HUDEP-2 (cell line): ENCODE results near the gene PKMYT1.
A peak's percentile ranks its signal among the peaks of the same experiment; 100 is the strongest.

ENCODE experiments used
- DNase-seq, 76 experiments: peaks; one replicate each; lab custom pipeline; 2025; ENCODE audit not compliant: unreplicated experiment in 76 of 76; lab: John Stamatoyannopoulos, UW

The PKMYT1 gene

DNA sequence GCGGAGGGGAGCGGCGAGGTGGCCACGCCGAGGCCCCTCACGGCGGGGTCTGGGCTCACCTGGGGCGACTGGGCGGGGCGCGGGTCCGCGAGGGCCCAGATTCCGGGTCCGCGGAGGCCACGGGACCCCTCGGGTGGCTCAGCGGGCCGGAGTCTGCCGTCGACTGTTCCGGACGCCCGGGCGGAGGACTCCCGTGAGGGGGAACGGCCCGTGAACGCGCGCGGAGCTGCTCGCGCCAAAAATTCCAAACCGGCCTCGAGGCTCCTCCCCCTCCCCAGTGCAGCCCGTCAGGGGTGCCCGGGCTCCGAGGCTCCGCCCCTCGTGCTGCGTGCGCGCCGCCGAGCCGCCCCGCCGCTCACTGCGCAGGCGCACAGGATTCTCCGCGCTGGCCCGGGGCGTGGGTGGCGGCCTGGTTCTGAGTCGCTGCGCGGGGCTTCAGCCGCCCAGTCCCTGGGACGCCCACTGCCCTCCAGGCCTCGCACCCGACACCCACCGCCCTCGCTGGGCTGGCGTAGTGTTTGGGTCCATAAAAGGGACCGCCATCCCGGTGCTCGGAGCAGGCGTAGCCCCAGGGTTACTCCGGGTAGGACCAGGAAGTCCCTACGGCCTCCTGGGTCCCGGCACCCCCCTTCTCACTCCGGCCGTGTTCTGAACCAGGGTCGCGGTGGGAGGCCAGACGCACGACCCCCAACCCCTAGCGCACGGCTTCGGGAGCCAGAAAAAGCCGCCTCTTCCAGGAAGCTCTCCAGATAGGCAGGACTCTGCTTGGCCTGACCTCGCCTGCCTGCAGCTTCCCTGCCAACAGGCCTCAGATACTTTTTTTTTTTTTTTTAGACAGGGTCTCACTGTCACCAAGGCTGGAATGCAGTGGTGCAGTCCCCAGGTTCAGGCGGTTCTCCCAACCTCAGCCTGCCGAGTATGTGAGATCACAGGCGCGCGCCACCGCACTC lies at the start of gene PKMYT1:
Gene PKMYT1 (minus strand): TSS at position 220 of the 950 bp plus-strand sequence. CDS start 789 bp downstream, outside the sequence.
- DNase-seq: peak in 73 of 76 experiments; percentile 51 to 96 (median 87)

DNA sequence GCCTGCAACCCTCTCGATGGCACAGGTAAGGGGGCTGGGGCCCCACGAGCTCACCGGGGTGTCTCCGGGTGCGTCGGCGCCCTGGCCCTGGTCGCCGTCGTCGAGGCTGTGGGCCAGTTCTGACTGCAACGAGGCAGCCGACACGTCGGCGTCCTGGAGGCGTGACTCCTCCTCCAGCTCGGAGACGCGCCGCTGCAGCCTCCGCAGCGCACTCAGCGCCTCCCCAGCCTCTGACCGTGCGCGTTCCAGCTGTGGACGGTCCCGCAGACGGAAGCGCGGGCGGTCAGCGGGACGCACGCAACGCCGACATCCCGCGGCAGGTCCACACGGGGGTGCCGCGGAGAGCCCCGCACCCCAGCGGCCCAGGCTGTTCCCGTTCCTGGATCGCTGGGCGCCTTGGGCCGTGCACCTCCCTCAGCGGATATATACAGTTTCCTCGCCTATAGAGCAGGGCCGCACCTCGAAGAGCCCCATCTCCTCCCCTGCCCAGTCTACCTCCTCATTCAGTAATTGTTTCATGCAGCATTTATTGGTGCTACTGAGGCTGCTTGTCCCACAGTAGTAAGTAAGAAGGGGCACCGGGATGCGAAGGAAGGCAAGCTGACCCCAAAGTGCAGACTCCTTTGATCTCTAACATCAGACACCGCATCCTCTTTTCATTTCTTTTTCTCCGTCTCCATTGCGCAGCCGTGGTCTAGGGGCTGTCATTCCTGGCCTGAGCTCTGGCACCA lies 49.4 kb upstream of the PKMYT1 start:
- DNase-seq: peak in 2 of 76 experiments; percentile 20 to 36

DNA sequence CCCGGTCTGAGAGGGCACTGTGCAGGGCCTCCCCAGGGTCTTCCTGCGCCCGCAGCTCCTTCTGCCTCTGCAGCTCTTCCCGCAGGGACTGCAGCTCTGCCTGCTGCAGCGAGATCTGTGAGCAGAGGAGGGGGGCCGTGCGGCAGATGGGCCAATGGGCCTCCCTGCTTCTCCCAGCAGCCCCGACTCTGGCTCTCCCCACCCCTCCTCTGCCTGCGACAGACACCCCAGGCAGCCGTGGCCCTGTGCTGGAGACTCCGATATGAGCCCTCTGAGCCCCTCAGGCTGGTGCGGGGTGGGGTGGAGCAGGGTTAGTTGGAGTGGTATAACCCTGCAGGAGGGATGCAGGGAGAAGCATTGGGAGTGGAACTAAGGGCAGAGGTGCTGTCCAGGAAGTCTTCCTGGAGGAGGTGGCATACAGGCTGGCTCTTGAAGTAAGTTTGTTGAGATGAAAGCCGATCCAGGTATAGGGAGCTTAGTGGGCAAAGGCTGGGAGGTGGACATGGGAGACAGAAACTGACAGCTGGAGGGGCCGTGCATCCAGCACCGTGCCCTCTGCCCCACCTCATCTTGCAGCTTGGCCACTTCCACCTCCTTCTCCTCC lies 48.6 kb upstream of the PKMYT1 start:
- DNase-seq: no peak

DNA sequence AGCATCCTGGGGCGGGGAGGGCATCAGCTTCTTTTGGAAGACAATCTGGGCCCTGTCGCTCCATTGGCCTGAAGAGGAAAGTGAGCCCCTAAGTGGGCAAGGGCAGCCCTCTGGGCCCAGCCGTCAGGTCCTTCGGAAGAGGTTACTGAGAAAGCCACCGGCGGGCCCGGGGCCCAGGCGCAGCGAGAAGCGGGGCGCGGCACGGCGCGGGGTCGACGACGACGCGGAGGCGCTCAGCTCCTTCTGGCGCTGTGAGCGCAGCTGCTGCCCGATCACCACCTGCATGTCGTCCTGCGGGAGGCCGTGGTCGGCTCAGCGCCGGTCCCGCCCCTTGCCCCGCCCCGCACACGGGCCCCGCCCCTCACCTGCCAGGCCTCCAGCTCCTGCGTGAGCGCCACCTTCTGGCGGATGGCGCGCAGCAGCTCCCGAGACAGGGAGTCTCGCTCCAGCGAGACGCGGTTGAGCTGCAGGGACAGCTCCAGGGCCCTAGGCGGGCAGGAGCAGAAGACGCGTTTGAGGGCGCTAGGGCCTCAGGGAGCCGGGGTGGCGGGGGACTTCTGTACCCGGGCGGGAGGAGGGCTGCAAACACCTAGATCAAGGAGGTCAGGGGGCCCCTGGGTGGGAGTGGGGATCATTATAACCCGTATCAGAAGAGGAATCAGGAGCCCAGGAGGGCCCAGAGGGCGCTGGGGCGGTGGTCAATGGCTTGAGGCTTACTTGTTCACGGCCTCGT lies 47.9 kb upstream of the PKMYT1 start:
- DNase-seq: peak in 71 of 76 experiments; percentile 20 to 90 (median 77)

DNA sequence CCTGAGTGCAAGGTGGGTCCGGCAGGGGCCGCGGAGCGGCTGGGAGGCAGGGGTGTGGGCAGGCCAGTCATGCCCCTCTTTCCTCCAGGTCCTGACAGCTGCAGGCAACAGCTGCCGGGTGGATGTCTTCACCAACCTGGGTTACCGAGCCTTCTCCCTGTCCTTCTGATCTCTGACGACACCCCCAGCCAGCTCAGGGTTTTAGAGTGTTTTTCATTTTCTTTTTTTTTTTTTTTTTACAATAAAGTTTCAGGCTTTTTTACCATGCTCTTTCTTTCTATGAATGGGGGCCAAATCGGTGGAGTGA lies 47.2 kb upstream of the PKMYT1 start:
- DNase-seq: no peak

DNA sequence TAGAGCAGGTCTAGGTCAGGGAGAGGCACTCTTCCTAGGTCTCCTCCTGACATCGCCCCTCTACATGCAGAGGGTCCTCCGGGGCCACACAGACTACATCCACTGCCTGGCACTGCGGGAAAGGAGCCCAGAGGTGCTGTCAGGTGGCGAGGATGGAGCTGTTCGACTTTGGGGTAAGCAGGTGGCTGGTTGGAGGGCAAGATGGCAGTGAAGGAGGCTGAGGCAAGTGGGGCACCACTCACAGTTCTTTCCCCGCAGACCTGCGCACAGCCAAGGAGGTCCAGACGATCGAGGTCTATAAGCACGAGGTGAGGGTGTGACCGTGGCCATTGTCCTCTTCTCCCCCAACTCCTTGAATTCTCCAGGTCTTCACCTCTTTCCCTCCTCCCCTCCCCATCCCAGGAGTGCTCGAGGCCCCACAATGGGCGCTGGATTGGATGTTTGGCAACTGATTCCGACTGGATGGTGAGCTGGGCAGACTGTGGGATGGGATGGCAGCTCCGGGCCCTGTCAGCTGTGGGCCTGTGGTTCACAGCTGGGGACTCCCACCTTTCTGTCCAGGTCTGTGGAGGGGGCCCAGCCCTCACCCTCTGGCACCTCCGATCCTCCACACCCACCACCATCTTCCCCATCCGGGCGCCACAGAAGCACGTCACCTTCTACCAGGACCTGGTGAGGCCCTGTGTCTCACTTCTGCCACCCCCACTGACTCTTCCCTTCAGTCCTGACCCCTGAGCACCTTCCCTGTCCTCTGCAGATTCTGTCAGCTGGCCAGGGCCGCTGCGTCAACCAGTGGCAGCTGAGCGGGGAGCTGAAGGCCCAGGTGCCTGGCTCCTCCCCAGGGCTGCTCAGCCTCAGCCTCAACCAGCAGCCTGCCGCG lies 46.6 kb upstream of the PKMYT1 start:
- no peak for DNase-seq

DNA sequence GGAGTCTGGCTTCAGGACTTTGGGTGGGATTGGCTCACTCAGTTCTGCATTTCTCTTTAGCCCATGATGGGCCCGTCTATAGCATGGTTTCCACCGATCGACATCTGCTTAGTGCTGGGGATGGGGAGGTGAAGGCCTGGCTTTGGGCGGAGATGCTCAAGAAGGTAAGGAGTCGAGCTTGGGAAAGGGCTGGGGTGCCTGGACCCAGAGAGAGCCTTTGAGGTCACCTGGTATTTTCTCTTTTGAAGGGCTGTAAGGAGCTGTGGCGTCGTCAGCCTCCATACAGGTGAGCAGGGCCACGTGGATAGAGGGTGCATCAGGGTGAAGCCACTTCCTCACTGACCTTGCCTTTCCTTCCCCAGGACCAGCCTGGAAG lies 45.7 kb upstream of the PKMYT1 start:
- DNase-seq: no peak

DNA sequence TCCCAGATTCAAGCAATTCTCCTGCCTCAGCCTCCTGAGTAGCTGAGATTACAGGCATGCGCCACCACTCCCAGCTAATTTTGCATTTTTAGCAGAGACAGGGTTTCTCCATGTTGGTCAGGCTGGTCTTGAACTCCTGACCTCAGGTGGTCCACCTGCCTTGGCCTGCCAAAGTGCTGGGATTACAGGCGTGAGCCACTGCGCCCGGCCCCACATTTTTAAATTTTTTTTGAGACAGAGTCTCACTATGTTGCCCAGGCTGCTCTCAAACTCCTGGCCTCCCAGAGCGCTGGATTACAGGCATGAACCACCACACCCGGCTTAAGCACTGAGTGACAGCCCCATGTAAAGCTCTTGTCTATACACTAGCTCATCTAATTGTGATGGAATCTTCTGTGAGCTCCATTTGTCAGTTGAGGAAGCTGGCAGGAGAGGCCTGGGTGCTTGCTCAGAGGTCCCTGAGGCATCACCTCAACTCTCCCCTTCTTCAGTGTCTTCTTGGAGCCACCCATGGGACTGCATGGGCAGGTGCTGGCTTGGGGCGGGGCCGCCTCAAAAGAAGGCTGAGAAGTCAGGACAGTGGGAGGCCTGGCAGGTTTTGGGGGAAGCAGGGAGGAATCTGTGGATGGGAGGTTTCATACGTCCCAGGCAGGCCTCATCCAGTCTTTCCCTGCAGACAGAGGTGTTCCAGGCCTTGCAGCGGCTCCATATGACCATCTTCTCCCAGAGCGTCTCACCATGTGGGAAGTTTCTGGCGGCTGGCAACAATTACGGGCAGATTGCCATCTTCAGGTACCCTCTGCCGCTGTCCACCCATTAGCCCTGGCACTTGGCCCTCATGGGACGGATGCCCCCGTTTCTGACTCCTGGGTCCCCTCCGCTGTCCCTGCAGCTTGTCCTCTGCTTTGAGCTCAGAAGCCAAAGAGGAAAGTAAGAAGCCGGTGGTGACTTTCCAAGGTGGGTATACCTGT lies 45.1 kb upstream of the PKMYT1 start:
- DNase-seq: no peak

DNA sequence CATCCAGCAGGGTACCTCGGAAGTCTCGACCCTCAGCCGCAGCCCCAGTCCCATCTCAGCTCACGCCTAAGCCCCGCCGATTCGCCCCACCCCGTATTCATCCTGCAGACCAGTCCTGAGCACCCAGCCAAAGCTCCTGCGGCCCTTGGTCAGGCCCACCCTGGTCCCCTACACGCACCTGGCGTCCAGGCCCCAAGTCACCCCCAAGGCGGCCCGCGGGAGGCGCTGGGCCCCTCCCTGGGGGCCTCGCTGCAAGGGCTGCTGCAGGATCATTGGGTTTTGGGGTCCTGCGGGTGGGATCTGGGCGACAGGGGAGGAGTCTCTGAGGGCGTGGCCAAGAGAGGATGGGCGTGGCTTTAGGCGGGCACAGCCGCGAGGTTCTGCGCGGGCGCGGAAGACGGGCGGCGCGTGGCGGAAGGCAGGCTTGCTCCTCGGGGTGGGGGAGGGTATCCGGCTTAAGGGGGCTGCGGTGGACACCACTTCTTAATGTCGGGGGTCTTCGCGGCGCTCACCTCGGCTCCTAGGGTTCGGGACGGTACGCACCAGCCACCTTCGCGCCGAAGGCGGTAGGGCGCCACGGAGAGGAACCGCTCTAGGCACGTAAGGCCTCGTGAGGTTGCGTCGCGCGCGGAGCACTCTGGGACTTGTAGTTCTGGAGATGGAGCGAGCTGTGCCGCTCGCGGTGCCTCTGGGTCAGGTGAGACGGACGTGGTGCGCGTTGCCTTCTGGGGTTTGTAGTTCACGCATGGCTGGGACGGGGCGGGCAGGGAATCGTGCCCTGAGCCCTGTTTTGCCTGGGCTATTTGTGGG lies 43.6 kb upstream of the PKMYT1 start, which contains the start of the genes HCFC1R1 and THOC6:
Gene HCFC1R1 (minus strand): TSS at position 274 of the 810 bp plus-strand sequence. CDS start 1 bp downstream, at position 273.
Gene THOC6 (plus strand): TSS at position 367 of the 810 bp plus-strand sequence. CDS start 292 bp downstream, at position 659.
- DNase-seq: peak in 74 of 76 experiments; percentile 81 to 97 (median 93)

DNA sequence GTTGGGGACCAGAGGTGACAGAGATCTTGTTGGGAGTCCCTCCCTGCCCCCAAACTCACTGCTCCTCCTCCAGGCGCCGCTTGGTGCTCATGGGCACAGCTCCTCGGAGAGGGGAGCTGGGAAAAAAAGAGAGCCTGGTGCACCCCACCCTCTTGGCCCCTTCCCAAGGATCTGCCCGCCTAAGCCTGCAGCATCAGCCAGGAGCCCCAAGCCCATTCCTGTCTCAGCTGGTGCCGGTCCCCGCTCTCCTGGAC lies 43.1 kb upstream of the PKMYT1 start:
- peak in 57 of 76 experiments; percentile 9 to 79 (median 54) for DNase-seq

DNA sequence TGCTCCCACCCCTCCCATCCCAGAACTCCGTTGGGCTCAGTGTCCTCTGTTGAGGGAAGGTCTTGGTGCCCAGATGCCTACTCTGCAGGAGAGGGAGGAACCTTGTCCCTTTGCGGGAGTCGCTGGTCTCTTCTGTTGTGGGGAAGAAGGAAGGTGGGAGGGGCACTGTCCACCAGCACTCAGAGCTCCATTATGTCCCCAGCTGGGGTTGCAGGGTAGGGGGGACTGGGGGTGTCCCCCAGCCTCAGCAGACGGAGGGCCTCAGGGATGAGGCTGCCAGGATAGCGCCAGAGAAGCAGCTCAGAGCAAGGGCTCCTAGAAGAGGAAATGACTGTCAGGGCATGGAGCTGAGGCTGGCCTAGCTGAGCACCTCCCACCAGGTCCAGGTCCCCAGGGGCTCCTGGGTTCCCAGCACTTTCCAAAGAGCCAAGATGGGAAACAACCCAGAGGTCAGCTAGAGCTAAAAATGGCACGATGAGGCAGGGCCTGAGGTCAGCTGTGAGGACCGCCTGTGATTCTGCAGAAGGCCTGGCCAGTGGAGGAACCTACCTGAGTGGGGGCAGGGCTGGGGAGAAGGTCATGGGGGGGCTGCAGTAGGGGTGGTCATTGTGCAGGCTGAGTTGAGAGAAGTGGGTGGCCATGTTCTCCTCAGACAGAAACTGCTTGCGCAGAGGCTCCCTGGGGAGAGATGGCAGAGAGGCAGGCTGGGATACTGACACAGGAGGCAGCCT lies 42.6 kb upstream of the PKMYT1 start:
- DNase-seq: peak in 1 of 76 experiments; percentile 36

DNA sequence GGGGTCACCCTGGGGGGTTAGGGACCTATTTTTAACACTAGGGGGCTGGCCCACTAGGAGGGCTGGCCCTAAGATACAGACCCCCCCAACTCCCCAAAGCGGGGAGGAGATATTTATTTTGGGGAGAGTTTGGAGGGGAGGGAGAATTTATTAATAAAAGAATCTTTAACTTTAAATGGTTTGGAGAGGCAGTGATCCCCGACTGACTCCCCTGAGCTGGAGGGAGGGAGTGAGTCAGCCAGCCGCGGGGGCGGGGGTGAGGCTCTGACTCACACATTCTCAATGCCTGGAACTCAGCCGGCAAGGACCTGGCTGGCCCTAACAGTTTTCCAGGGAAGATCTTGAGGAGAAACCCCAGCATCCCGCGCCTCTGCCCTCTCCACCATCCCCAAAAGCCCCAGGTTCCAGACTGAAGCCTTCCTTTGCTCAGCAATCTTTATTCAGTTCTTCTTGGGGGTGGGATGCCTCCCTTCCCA lies 42.0 kb upstream of the PKMYT1 start:
- DNase-seq: peak in 66 of 76 experiments; percentile 24 to 83 (median 68)

DNA sequence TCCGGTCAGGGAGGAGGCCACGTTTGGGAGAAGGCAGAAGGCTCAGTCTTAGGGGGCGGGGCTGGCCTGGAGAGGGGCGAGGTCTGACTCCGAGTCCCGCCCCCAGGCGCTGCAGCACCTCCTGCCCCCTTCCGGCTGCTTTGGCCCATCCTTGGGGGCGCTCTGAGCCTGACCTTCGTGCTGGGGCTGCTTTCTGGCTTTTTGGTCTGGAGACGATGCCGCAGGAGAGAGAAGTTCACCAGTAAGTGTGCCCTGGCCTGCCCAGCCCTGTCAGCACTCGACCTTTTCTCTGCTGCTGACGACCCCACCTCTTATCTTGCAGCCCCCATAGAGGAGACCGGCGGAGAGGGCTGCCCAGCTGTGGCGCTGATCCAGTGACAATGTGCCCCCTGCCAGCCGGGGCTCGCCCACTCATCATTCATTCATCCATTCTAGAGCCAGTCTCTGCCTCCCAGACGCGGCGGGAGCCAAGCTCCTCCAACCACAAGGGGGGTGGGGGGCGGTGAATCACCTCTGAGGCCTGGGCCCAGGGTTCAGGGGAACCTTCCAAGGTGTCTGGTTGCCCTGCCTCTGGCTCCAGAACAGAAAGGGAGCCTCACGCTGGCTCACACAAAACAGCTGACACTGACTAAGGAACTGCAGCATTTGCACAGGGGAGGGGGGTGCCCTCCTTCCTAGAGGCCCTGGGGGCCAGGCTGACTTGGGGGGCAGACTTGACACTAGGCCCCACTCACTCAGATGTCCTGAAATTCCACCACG lies 41.4 kb upstream of the PKMYT1 start:
- peak in 63 of 76 experiments; percentile 10 to 82 (median 61) for DNase-seq

DNA sequence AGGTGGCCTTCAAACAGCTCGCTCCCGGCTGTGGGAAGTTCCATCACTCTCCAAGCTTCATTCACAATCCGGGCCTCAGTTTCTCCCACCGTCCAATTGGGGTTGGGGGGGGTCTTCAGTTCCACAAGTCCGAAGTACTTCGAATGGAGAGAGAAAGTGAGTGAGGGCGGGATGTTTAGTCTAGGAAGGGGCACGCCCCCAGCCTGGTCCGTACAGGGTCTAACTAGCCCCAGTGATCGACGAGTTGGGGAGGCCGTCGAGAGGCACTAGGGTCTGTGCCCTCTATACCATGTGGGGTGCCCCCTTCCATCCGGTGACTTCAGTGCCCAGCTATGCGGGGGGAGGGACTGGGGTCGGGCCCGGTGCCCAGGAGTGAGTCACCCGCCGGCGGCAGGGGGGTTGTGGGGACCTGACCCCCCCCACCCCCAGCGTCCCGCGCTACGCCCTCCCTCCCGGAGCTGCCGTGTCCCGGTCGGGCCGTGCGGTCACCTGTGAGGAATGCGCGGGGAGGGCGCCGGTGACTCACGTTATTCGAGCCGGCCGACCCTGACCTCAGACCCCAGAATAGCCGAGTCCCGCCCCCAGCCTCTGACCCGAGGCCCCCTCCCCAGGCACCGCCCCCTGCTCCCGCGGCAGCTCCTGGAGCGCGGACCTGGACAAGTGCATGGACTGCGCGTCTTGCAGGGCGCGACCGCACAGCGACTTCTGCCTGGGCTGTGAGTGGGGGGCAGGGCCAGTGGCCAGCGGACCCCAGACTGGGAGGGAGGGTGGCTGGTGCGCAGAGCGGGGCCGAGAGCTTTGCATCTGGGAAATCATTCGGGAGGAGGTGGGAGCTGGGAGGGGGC lies 40.6 kb upstream of the PKMYT1 start:
- DNase-seq: peak in 64 of 76 experiments; percentile 11 to 80 (median 63)

DNA sequence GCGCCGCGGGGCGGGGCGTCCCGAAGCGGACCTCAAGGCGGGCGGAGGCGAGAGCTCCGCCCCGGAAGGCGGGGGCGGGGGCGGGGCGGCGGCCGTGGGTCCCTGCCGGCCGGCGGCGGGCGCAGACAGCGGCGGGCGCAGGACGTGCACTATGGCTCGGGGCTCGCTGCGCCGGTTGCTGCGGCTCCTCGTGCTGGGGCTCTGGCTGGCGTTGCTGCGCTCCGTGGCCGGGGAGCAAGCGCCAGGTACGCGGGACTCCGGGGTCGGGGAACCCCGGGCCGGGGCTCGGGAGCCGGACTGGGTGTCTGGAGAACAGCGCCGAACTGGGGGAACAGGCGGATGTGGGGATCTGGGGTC lies 40.0 kb upstream of the PKMYT1 start, which contains the start of gene TNFRSF12A:
Gene TNFRSF12A (plus strand): TSS at position 122 of the 357 bp plus-strand sequence. CDS start 30 bp downstream, at position 152.
- peak in 65 of 76 experiments; percentile 16 to 84 (median 62) for DNase-seq
